NOMO-1 treated with DMSO at 0.1 percent for 48 hours (cell line): ENCODE measurements around the gene NDUFS8.

Experiments used
- DNase-seq: peaks from one replicate; lab custom pipeline; 2025; ENCODE audit not compliant: unreplicated experiment; lab: John Stamatoyannopoulos, UW

Gene NDUFS8

DNA sequence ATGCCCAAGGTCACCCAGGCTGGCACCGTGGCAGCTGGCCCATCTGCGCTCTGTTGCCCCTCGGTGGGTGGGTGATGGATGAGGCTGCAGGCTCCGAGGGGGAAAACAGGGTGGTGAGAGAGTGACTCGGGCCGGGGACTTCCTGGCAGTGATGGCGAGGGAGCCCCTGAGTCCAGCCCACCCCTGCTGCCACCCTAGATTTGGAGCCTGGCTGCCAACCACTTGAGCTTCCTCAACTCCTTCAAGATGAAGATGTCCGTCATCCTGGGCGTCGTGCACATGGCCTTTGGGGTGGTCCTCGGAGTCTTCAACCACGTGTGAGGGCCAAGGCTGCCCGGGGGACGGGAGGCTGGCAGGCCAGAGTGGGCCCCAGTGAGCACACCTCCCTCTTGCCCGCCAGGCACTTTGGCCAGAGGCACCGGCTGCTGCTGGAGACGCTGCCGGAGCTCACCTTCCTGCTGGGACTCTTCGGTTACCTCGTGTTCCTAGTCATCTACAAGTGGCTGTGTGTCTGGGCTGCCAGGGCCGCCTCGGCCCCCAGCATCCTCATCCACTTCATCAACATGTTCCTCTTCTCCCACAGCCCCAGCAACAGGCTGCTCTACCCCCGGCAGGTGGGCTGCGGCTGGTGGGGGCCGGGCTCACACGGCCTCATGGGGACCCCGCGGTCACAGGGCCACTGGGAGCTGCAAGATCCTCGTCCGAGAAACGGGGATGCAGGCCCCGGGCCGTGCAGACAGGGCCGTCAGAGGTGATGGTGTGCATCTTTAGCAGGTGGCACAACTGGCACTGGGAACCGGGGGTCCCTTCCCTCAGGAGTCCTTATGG lies 18.4 kb downstream of the NDUFS8 start:
- DNase-seq = no peak

- no peak for DNase-seq
Observed at GRCh38 chr11:68049509-68050370, 19.3 kb downstream of the NDUFS8 start.

- DNase-seq = no peak
Observed at GRCh38 chr11:68050371-68050841, 19.9 kb downstream of the NDUFS8 start.

- DNase-seq = no peak
Observed at GRCh38 chr11:68051191-68052136, 21.0 kb downstream of the NDUFS8 start.

DNA sequence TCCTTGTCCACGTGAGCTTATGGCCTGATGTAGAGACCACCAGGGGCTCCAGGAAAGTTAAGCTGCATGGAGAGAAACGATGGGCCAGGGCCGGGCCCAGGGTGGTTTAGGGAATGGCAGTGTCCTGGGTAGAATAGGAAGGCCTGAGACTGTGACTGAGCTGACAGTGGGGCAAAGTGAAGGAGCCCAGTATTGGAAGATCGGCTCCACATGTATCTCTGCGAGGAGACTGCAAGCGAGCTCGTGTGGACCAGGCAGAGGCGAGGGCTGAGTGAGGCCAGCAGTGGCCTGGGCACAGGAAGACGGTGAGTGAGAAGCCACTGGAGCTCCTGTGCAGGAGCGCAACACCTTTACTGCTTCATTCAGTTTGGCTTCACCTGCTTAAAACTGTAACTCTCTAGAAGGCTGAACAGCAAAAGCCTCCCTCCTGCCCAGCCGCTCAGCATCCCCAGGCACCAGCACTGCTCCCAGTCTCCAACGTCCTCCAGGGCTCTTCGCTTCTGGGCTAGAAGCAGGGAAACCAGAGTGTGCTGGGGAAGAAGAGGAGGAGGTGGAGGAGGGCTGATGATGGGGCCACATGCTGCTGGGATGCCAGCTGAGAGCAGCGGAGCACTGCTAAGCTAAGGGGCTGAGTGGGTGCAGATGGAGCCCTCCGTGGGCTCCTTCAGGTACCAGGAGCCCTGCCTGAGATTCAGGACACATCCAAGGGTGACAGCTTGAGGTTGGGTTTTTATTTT lies 21.8 kb downstream of the NDUFS8 start:
- no peak for DNase-seq

- DNase-seq = no peak
Observed at GRCh38 chr11:68053117-68053516, 22.6 kb downstream of the NDUFS8 start.

DNA sequence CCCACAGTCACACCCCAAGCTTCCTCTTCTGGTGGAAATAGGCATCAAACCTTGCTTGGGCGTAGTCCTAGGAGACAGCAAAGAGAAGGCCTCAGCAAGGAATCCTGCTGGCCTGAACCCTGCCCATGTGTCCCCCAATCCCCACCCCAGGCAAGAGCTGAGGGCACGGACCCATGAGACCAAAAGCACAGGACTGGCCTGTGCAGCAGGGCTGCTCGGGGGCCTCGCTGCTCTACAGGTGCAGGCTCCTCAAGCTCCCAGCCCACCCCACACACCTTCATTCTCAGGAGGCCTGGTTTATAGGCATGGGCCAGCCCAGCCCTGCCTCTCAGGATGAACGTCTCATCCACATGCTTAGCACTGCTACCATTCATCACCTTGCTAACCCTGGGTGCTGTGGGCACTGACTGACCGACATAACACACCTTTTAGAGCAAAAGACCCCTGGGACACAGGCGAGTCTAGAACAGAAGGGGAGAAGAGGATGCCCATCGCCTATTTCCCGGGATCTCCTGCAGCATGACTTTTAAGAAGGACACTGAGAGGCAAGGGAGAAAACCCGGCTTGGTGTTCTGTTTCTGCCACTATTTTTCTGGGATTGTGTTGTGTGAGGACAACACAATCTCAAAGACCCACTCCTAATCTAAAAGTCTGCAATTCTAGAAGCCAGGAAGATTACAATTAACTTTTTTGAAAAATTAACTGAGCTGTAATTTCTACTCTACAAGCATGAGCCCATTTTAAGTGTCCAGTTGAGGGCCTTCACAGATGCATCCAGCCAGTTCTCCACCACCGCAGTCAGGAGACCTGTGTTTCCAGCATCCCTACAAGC lies 23.7 kb downstream of the NDUFS8 start:
- no peak for DNase-seq

DNA sequence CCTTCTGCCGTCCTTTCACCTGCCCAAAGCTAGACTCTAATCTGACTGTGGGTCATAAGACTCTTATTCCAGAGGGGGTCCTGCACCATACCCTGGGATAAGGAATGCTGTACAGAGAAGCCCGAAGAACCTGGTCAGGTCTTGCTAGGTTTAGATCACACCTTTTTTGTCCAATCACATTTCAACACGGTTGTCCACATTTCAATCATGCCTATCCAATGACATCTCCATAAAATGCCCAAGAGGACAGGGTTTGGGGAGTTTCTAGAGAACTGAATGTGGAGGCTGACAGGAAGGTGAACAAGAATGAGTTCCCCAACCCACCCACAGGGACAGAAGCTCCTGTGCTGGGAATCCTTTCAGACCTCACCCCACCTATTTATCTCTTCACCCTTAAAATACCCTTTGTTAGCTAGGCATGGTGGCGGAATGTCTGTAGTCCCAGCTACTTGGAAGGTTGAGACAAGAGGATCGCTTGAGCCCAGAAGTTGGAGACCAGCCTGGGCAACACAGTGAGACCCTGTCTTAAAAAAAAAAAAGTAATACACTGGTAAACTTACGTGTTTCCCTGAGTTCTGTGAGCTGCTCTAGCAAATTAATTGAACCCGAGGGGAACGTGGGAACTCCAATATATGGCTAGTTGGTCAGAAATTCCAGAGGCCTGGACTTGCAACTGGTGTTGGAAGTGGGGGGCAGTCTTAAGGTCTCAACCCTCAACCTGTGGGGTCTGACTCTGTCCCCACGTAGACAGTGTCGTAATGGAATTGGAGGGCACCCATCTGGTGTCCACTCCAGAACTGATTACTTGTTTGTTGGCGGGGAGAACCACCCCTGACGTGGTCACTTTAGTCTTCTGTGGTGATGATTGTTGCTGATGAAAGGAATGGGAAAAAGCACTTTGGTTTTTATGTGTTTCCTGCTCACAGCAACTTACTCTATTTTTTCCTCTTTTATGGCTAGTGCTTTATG lies 26.1 kb downstream of the NDUFS8 start:
- DNase-seq = no peak

GRCh38 chr11:68057807-68058206 lies 27.3 kb downstream of the NDUFS8 start:
- DNase-seq = no peak

DNA sequence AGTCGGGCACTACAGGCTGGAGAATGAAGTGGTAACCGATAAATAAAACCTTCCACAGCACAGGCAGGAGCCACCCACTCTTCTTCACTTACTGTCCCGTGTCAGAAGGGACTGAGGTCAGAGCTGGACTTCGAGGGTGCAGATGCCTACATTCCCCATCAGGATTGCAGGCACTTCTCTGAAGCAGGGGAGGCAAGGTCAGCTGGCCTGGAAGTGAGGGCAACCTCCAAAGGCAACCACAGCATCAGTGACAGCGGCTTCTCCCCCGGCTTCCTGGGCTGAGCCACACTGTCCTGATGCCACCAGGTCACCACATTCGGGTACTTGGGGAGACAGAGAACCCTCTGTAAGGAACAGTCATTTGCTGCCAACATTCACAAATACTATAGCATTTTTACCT lies 31.0 kb downstream of the NDUFS8 start:
- no peak for DNase-seq

DNA sequence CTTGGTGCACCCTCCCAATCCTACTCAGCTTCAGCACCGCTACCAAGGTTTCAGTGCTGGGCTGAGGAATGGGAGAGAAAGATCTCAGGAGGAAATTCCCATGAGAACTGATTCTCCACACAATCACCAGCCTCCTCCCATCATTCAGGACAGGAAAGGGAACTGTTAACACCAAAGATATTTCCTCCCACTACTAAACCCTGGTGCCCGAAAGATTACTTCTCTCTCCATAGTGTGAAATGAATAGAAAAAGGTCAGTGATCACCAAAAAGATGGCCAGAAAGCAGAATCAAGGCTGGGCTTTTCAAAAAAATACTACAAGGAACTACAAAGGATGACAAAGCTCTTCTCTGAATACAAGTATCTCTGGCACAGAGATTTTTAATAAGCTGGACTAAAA lies 34.4 kb downstream of the NDUFS8 start:
- no peak for DNase-seq

GRCh38 chr11:68065841-68066240 lies 35.4 kb downstream of the NDUFS8 start:
- DNase-seq = no peak

GRCh38 chr11:68066742-68067141 lies 36.3 kb downstream of the NDUFS8 start:
- DNase-seq = no peak

DNA sequence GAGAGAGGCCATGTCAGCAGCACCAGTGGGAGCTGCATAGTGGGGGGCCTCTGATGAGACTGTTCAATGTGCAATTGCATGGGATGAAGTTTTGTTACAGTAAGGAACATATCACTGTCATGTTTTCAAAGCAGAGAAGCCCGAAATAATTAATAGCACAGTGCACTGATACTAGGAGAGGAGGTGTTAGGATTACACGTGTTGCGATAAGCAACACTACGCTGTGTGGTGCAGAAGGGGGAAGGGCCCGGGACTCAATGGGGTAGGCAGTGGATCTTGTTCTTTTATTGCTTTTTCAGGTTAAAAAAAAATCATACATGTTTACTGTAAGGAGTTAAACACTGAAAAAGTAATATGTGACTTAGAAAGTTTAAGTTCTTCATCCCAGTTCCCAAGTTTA lies 37.5 kb downstream of the NDUFS8 start:
- no peak for DNase-seq

DNA sequence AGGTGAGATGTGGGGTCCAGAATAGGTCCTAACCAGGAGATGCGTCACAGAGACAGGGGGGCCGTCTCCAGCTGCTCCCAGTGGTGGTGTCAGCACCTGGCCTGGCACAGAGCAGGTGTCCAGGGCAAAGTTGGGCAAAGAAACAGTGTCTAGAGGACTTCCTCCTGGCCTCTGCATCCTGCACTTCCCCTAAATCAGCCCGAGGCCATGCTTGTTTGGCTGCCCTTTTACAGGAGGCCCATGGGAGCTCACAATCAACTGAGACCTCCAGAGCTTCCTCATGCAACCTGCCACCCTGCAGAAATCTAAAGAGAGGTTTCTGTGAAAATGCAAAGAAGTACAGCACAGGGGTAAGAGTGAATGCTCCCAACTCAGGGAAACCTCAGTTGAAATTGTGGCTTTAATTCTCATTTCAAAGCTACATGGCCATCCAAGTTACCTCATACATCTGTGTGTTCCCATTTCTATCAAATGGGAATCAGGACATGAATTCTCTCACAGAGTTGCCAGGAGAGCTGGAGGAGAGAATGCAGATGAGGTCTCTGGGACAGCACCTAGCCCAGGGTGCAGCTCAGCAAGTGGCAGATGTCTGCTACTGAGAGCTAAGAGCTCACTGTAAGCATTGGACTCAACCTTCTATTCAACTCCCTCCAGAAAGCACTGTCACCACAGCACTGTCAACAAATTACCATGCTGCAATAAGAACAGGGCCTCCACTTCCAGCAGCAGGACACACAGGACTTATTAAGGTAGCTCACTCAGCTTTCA lies 41.0 kb downstream of the NDUFS8 start:
- no peak for DNase-seq

DNA sequence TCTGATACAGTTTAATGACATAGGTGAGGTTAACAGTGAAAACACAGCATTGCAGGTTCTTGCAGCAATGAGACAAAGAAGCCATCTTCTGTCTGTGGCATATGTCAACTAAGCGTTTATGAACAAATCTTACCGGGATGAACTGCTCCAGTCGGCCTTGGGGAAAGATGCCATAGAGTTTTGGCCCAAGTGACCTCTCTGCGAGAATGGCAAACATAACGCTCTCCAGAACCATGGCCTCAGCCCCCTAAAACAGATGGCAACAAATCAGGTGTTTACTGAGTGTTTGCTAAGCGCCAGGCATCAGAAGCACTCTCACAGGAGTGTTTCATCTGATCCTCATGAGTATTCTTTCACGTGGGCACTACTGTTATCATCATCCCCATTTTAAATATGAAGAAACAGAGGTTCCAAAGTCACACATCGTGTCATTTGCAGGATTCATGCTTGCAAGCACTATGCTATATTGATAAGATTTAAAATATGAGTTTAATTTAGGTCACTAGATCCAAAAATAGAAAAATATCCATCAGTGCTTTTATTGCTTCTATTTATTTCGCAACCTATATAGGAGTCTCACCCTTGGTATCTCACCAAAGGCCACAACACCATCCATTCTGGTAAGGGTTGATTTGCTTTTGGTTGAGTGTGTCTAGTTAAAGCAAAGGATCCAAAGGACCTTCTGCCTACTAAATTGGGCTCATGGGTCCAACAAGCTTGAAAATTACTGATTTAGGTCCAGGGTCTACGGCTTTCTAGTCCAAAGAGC lies 44.3 kb downstream of the NDUFS8 start:
- no peak for DNase-seq
